Small intestine (tissue), 7 donors: ENCODE data around the gene ATOH8. TPM values are rescaled to one million over a fixed set of nuclear protein-coding genes. Genes with fewer than 3 reads are reported as not detected.

Experiments
- DNase-seq, 2 donors: peaks; one replicate each; pipeline versions ENCODE4 v3.0.0 to v3.0.0-alpha.2; 2013
- FAIRE-seq: peaks from 2 replicates; lab custom pipeline; 2012; peaks lifted over from hg19 to GRCh38; lab: Jason Lieb, UNC
- H3K27ac ChIP-seq, 3 donors: one replicate each; pipeline ENCODE4 v1.5.1; 2013; ENCODE audit warnings: low read length in 2 of 3, mild to moderate bottlenecking in 2 of 3, control low read depth in 1 of 3, inconsistent platforms in 1 of 3, low read depth in 1 of 3, moderate library complexity in 1 of 3
- H3K27me3 ChIP-seq, 3 donors: one replicate each; pipeline ENCODE4 v1.6.1; 2013; ENCODE audit warnings: low read length in 3 of 3, inconsistent platforms in 1 of 3; ENCODE audit not compliant: control insufficient read depth in 3 of 3, insufficient read depth in 3 of 3
- H3K36me3 ChIP-seq, 3 donors: one replicate each; pipeline ENCODE4 v1.6.1; 2013; ENCODE audit warnings: low read length in 3 of 3, inconsistent platforms in 1 of 3, low read depth in 1 of 3, mild to moderate bottlenecking in 1 of 3, moderate library complexity in 1 of 3; ENCODE audit not compliant: control insufficient read depth in 3 of 3, insufficient read depth in 2 of 3
- H3K4me1 ChIP-seq, 3 donors: one replicate each; pipeline ENCODE4 v1.6.1; 2013; ENCODE audit warnings: low read length in 2 of 3, inconsistent platforms in 1 of 3, low read depth in 1 of 3, mild to moderate bottlenecking in 1 of 3, moderate library complexity in 1 of 3; ENCODE audit not compliant: control insufficient read depth in 3 of 3, insufficient read depth in 2 of 3
- H3K4me3 ChIP-seq, 3 donors: one replicate each; pipeline ENCODE4 v1.5.1; 2013; ENCODE audit warnings: low read length in 3 of 3, control low read depth in 1 of 3, inconsistent platforms in 1 of 3, low read depth in 1 of 3, mild to moderate bottlenecking in 1 of 3, moderate library complexity in 1 of 3
- H3K9me3 ChIP-seq, 2 donors: one replicate each; pipeline ENCODE4 v1.6.1; 2013; ENCODE audit warnings: low read depth in 1 of 2, low read length in 1 of 2; ENCODE audit not compliant: control insufficient read depth in 2 of 2, insufficient read depth in 1 of 2
- WGBS, 3 donors: extraction: QIAGEN DNeasy Blood & Tissue Kit; methylation state at CpG; one replicate each; pipeline ENCODE4 v1.1.7; 2013; 5-methylcytosine and 5-hydroxymethylcytosine counted together
- polyA plus RNA-seq, 4 donors: library from polyadenylated mRNA; stranded (reverse) in 3 of 4; unstranded in 1 of 4; fragments of 200-250 nt in 3 of 4; fragments of 120-200 nt in 1 of 4; gene quantifications; one replicate each; pipeline versions ENCODE4 v1.2.1 to v1.2.3, GENCODE V29; 2013
- donor health status: healthy with polysubstance abuse.
- donor health status: control.
- donor health status: control.
- donor health status: Bipolar disorder and iron deficiency.
- donor health status: healthy.

ATOH8 gene
- polyA plus RNA-seq, 4 donors = 1.6 to 18.4 (median 3.7) TPM

GRCh38 chr2:85750587-85751575, 2.9 kb upstream of the ATOH8 start:
- H3K4me1 ChIP-seq = peaks cover 0 to 21% (median 0%) of the 10 kb centered on the region in 3 donors
- WGBS, 3 donors = 18 to 45% (median 28%) methylated on average over 15 of the region's 15 CpGs
- peak; percentile 49 to 72 for DNase-seq
- H3K9me3 ChIP-seq = no peaks in the 10 kb centered on the region
- H3K27ac ChIP-seq = no peak overlapping the region
- H3K36me3 ChIP-seq = no peaks in the 10 kb centered on the region
- no peak overlapping the region for H3K4me3 ChIP-seq
- peaks cover 0 to 77% (median 11%) of the 10 kb centered on the region in 3 donors for H3K27me3 ChIP-seq
- FAIRE-seq = no peak

- H3K27ac ChIP-seq = no peak overlapping the region
- FAIRE-seq (no peak), DNase-seq (no peak)
- H3K36me3 ChIP-seq = no peaks in the 10 kb centered on the region
- peaks cover 0 to 19% (median 0%) of the 10 kb centered on the region in 3 donors for H3K4me1 ChIP-seq
- no peak overlapping the region for H3K4me3 ChIP-seq
- WGBS, 3 donors = 22 to 60% (median 40%) methylated on average over 11 of the region's 11 CpGs
- H3K9me3 ChIP-seq = no peaks in the 10 kb centered on the region
- peaks cover 0 to 74% (median 12%) of the 10 kb centered on the region in 3 donors for H3K27me3 ChIP-seq
Measured at GRCh38 chr2:85751627-85752026, 2.2 kb upstream of the ATOH8 start.

GRCh38 chr2:85753035-85753524, 711 bp upstream of the ATOH8 start:
- Histone ChIP-seq H3K27me3 (peaks cover 0 to 63% (median 12%) of the 10 kb centered on the region in 3 donors), H3K4me3 (peak overlapping the region in 2 of 3 donors; percentile 36 to 57), H3K4me1 (peaks cover 0 to 24% (median 0%) of the 10 kb centered on the region in 3 donors)

GRCh38 chr2:85754313-85755095, 713 bp downstream of the ATOH8 start:
- Histone ChIP-seq H3K4me1 (peaks cover 0 to 31% (median 0%) of the 10 kb centered on the region in 3 donors), H3K27ac (peak overlapping the region in 1 of 3 donors; percentile 65), H3K9me3 (no peaks in the 10 kb centered on the region), H3K36me3 (peaks cover 0 to 5% (median 0%) of the 10 kb centered on the region in 3 donors), H3K27me3 (peaks cover 0 to 53% (median 12%) of the 10 kb centered on the region in 3 donors), H3K4me3 (peak overlapping the region; percentile 32 to 57 (median 36))
- 0 to 1% (median 1%) methylated on average over 79 to 93 of the region's 93 CpGs for WGBS, 3 donors
- DNase-seq = peak in 1 of 2 donors; percentile 70
- FAIRE-seq = no peak

More at GRCh38 chr2:85753035-85753524, 711 bp upstream of the ATOH8 start:
- no peak for DNase-seq
- H3K9me3 ChIP-seq = no peaks in the 10 kb centered on the region
- 6 to 13% (median 13%) methylated on average over 29 of the region's 29 CpGs for WGBS, 3 donors
- FAIRE-seq = no peak
- no peak overlapping the region for H3K27ac ChIP-seq
- H3K36me3 ChIP-seq = peaks cover 0 to 3% (median 0%) of the 10 kb centered on the region in 3 donors

- Histone ChIP-seq H3K9me3 (no peaks in the 10 kb centered on the region), H3K4me1 (peaks cover 0 to 31% (median 0%) of the 10 kb centered on the region in 3 donors), H3K27me3 (peaks cover 0 to 53% (median 12%) of the 10 kb centered on the region in 3 donors), H3K4me3 (peak overlapping the region; percentile 26 to 57 (median 36)), H3K36me3 (peaks cover 0 to 5% (median 0%) of the 10 kb centered on the region in 3 donors), H3K27ac (no peak overlapping the region)
- WGBS, 3 donors = 2 to 3% (median 2%) methylated on average over 31 to 33 of the region's 33 CpGs
- FAIRE-seq (no peak), DNase-seq (no peak)
Measured at GRCh38 chr2:85755122-85756027, 1.6 kb downstream of the ATOH8 start.

- DNase-seq (no peak), FAIRE-seq (no peak)
- no peaks in the 10 kb centered on the region for H3K9me3 ChIP-seq
- H3K27me3 ChIP-seq = peaks cover 0 to 48% (median 12%) of the 10 kb centered on the region in 3 donors
- peaks cover 0 to 37% (median 0%) of the 10 kb centered on the region in 3 donors for H3K4me1 ChIP-seq
- 76 to 82% (median 79%) methylated on average over 6 of the region's 6 CpGs for WGBS, 3 donors
- H3K27ac ChIP-seq = no peak overlapping the region
- H3K4me3 ChIP-seq = no peak overlapping the region
- H3K36me3 ChIP-seq = peaks cover 0 to 5% (median 0%) of the 10 kb centered on the region in 3 donors
Measured at GRCh38 chr2:85756195-85756594, 2.4 kb downstream of the ATOH8 start.

GRCh38 chr2:85756822-85757435, 3.1 kb downstream of the ATOH8 start:
- no peak overlapping the region for H3K27ac ChIP-seq
- no peaks in the 10 kb centered on the region for H3K9me3 ChIP-seq
- peaks cover 0 to 41% (median 12%) of the 10 kb centered on the region in 3 donors for H3K27me3 ChIP-seq
- peaks cover 0 to 5% (median 0%) of the 10 kb centered on the region in 3 donors for H3K36me3 ChIP-seq
- H3K4me1 ChIP-seq = peaks cover 0 to 44% (median 0%) of the 10 kb centered on the region in 3 donors
- DNase-seq = peak; percentile 36 to 54
- H3K4me3 ChIP-seq = no peak overlapping the region
- 50 to 69% (median 53%) methylated on average over 9 of the region's 9 CpGs for WGBS, 3 donors
- no peak for FAIRE-seq
